Measurements from ENCODE around the gene RIN3. TPM values are rescaled to one million over a fixed set of nuclear protein-coding genes. Genes with fewer than 3 reads are reported as not detected.
"Not testable (repeated sequence)": the region's sequence is repeated elsewhere in the genome, so short reads cannot be mapped to it uniquely, and the experiment has no call there.

RIN3 gene
- total RNA-seq, 4 donors from 2014 or later: 3.0 to 8.7 (median 7.5) TPM

- TF ChIP-seq CTCF (IDR thresholded peaks at IDR 0.05) (no peak), POLR2A (IDR thresholded peaks at IDR 0.05) (no peak)
- no peak overlapping the region for H3K4me3 ChIP-seq (ENCODE audit: low read depth, poor library complexity, severe bottlenecking)
- intact Hi-C loops (cut with DNase I; ENCODE audit: low total_unique reads): no loop called here
- 53 to 58% methylated on average over 6 to 7 of the region's 7 CpGs for WGBS, 2 donors
- DNase-seq (ENCODE audit: low spot score in 2 of 2): no peak
Observed at GRCh38 chr14:92638904-92639303, 125.3 kb downstream of the RIN3 start.

- intact Hi-C loops (cut with DNase I; ENCODE audit: low total_unique reads); DNase-seq (ENCODE audit: low spot score in 2 of 2): not testable (repeated sequence)
Observed at GRCh38 chr14:92639472-92640117, 126.0 kb downstream of the RIN3 start.

GRCh38 chr14:92641306-92641705, 127.7 kb downstream of the RIN3 start:
- H3K4me3 ChIP-seq (ENCODE audit: low read depth, poor library complexity, severe bottlenecking): no peak overlapping the region
- WGBS, 2 donors: 89 to 92% methylated on average over 10 of the region's 10 CpGs
- no peak for DNase-seq (ENCODE audit: low spot score in 2 of 2)
- TF ChIP-seq CTCF (IDR thresholded peaks at IDR 0.05) (no peak), POLR2A (IDR thresholded peaks at IDR 0.05) (no peak)
- intact Hi-C loops (cut with DNase I; ENCODE audit: low total_unique reads): no loop called here

More at GRCh38 chr14:92639472-92640117, 126.0 kb downstream of the RIN3 start:
- H3K4me3 ChIP-seq (ENCODE audit: low read depth, poor library complexity, severe bottlenecking): not testable (repeated sequence)
- 95 to 96% methylated on average over 23 of the region's 23 CpGs for WGBS, 2 donors

- intact Hi-C loops (cut with DNase I; ENCODE audit: low total_unique reads): no loop called here
- TF ChIP-seq POLR2A (IDR thresholded peaks at IDR 0.05): no peak
- no peak for TF ChIP-seq CTCF (IDR thresholded peaks at IDR 0.05)
- WGBS, 2 donors: 65 to 66% methylated on average over 9 of the region's 9 CpGs
- H3K4me3 ChIP-seq (ENCODE audit: low read depth, poor library complexity, severe bottlenecking): no peak overlapping the region
- no peak for DNase-seq (ENCODE audit: low spot score in 2 of 2)
Observed at GRCh38 chr14:92644171-92644969, 130.8 kb downstream of the RIN3 start.

- no peak for DNase-seq (ENCODE audit: low spot score in 2 of 2)
- 97 to 100% methylated on average over 9 of the region's 9 CpGs for WGBS, 2 donors
- intact Hi-C loops (cut with DNase I; ENCODE audit: low total_unique reads): no loop called here
- H3K4me3 ChIP-seq (ENCODE audit: low read depth, poor library complexity, severe bottlenecking): no peak overlapping the region
- TF ChIP-seq CTCF (IDR thresholded peaks at IDR 0.05) (no peak), POLR2A (IDR thresholded peaks at IDR 0.05) (no peak)
Observed at GRCh38 chr14:92644970-92645515, 131.5 kb downstream of the RIN3 start.

GRCh38 chr14:92645841-92646478, 132.4 kb downstream of the RIN3 start:
- TF ChIP-seq CTCF (IDR thresholded peaks at IDR 0.05) (no peak), POLR2A (IDR thresholded peaks at IDR 0.05) (no peak)
- 79 to 81% methylated on average over 13 of the region's 13 CpGs for WGBS, 2 donors
- H3K4me3 ChIP-seq (ENCODE audit: low read depth, poor library complexity, severe bottlenecking): no peak overlapping the region
- DNase-seq (ENCODE audit: low spot score in 2 of 2): no peak
- intact Hi-C loops (cut with DNase I; ENCODE audit: low total_unique reads): no loop called here
